ENCODE results near the gene PITX2. TPM values are rescaled to one million over a fixed set of nuclear protein-coding genes. Genes with fewer than 3 reads are reported as not detected.

Gene PITX2
- total RNA-seq, 1 experiment from 2014 or later, result 2.7 TPM

DNA sequence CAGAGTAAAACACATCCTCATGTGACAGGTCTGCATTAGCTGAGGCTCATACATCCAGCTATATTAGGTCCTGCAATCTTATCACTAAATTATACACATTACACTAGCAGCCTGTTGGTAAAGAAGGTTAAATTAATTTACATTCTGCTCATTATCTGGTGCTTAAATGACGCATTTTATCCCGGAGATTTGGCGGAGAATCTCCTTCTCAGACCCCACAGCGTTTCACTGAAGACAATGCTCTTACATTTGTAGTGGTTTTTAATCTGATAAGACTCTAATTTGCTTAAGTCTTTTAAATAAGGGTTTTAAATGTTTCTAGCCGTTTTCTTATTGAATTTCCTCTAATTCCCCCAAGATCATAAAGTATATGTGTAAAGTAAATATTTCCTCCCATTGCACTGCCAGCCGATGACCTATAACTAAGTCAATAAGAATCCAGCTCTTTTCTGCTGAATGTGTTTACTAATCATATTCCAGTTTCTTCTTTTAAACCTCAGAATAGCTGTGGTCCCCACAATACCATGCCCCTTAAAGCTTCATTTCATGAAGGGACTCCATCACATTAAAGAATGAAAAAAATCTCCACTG, 2.1 kb upstream of the PITX2 start:
- no peak for DNase-seq (ENCODE audit: low read depth)

GRCh38 chr4:110624398-110624780, 1.5 kb upstream of the PITX2 start:
- no peak for DNase-seq (ENCODE audit: low read depth)

DNA sequence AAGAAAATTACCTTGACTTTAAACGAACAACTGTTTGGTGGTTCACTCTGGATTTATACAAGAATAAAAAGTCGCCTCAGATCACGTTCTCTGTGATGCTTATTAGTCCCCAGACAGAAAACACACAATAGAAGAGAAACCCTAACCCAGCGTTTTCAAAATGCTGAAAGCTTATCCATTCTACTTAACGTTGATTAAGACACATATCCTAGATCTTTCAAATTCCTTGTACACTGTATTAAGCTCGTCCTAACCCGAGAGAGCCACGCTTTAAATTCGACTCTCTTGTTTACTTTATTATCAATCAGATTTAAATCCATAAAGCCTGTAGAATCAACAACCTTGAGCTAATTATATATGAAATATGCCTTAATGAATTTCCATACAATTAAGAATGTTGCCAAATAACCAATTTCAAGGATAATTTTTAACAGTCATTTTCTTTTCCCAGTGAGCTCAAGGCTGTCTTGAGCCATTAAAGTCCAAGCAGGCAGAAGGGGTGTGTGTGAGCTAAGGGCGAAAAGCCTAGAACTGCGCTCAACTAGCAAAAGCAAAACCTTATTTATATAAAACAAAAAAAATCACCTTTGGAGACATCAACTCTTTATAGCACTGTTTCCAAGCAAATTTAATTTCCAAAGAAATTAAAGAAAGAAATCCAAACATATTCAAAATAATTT, 981 bp upstream of the PITX2 start:
- no peak for DNase-seq (ENCODE audit: low read depth)

DNA sequence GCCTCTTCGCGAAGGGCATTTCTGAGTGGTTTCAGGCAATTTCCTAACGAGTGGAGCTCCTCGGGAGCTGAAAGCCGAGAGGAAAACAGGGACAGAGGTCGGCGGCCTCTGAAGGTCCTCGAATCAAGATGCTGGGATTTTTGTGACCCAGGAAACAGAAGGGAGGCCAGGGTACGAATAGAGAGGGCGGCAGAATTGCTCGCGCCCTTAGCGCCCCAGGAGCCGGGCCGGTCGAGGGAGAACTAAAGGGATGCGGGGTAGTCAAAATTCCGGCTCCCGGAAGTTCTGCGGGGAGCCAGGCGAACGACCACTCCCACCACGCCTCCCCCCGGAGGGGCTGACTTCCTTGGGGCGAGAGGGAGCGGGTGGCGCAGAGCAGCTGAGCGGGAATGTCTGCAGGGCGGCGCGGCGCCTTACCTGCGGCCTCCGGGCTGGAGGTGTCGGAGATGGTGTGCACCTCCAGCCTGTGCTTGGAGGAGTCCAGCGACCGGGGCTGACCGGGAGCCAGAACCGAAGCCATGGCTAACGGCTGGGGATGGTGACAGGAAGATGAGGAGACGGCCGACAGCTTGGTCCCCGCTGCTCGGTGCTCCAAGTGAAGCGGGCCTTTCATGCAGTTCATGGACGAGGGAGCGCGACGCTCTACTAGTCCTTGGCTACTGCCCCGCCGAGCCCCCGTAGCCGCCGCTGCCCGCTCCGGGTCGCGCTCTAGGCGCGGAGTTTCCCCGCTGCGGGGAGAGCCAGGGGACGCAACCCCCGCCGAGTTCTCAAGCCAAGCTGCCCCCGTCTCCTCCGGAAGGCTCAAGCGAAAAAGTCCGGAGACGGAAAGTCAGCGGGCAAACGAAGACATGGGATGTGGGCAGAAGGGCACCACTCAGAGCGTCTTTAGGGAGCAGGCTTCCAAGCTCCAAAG, 782 bp downstream of the PITX2 start:
- DNase-seq (ENCODE audit: low read depth), result no peak

- DNase-seq (ENCODE audit: low read depth), result no peak
Measured at GRCh38 chr4:110621328-110621812, 1.5 kb downstream of the PITX2 start.

DNA sequence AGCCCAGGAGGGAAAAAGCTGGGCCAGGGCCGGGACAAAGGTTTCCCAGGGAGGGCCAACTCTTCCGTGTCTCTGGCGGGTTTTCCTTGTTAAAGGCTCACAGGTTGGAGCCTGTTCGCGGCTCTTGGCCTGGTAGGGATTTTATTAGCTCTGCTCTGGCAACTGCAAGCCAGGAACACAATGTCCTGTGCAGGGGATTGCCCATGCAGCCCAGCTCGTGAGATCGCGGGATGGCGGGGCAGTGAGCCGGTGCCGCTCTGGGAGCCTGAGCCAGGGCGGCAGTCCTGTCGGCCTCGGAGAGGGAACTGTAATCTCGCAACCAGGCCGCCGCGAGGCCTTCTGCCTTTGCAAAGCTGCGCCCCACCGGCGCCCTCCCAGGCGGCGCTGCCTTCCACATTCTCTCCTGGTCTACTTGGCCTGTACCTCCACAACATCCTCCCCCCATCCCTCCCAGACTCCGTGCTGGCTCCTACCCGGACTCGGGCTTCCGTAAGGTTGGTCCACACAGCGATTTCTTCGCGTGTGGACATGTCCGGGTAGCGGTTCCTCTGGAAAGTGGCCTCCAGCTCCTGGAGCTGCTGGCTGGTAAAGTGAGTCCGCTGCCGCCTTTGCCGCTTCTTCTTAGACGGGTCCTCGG, 2.1 kb downstream of the PITX2 start:
- DNase-seq (ENCODE audit: low read depth), result no peak

GRCh38 chr4:110620322-110620690, 2.6 kb downstream of the PITX2 start:
- no peak for DNase-seq (ENCODE audit: low read depth)

DNA sequence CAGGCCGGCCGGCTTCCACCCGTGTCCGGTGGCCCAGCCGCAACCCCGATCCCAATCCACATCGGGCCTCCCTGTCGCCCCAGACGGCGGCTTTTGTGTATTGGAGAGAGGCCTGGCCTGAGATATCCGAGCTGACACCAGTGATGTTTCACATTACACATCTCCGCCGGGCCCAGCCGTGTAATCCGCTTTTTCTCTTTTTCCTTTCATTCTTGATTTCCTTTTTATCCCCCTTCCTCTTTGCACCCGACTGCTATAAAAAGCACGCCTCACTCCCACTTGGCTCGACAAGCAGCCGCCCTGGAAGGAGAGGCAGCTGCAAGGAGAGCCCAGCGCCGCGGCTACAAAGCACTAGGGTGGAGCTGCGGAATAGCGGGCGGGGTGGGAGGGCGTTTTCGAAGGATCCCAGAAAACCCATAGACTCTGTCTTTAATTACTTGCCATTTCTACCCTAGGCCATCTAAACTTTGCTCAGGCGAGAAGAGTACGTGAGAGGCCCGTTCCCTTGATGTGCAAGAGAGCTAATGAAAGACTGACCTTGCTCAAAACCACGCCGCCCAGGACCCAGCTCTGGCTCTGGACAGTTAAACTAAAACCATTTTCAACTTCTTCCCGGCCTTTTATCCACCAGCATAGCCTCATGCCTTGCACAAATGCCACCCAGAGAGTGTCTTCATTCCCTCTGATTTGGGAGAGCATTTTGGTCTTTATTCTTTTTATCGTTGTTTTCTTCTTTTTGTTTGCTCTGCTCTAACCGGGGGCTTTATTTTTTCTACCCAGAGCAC, 3.2 kb downstream of the PITX2 start:
- no peak for DNase-seq (ENCODE audit: low read depth)

DNA sequence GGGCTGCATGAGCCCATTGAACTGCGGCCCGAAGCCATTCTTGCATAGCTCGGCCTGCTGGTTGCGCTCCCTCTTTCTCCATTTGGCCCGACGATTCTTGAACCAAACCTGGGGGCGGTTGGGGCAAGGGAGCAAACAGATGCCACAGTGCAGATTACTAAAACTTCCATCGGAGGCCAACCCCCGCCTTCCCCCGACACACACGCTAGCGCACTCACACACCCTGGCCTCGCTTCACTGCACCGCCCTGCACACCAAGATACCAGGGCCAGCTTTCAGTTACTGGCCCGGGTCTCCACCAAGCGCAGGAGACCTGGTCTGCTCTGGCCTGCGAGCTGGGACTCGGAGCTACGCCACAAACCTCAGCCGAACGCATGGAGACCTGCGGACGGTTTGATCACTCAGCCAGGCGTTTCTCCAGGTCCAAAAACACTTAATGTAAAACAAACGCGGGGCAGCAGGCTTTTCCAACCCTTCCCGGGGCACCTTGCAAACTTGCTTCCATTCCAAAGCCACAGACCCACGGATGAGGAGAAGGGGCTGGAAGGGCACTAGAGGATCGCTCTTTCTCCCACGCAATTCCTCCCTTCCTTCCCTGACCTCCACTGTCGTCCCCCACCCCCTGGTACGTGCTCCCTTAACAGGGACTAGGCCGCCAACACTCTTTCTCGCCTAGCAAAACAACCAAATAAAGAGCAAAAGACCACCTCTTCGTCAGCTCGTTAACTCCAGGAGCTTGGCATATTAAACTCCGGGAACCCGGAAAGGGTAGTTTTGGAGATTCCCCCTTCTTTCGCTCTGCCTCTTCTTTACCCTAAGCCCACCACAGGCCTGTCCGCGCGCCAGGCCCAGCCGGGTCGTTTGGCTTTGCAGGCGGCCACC, 4.1 kb downstream of the PITX2 start:
- no peak for DNase-seq (ENCODE audit: low read depth)

DNA sequence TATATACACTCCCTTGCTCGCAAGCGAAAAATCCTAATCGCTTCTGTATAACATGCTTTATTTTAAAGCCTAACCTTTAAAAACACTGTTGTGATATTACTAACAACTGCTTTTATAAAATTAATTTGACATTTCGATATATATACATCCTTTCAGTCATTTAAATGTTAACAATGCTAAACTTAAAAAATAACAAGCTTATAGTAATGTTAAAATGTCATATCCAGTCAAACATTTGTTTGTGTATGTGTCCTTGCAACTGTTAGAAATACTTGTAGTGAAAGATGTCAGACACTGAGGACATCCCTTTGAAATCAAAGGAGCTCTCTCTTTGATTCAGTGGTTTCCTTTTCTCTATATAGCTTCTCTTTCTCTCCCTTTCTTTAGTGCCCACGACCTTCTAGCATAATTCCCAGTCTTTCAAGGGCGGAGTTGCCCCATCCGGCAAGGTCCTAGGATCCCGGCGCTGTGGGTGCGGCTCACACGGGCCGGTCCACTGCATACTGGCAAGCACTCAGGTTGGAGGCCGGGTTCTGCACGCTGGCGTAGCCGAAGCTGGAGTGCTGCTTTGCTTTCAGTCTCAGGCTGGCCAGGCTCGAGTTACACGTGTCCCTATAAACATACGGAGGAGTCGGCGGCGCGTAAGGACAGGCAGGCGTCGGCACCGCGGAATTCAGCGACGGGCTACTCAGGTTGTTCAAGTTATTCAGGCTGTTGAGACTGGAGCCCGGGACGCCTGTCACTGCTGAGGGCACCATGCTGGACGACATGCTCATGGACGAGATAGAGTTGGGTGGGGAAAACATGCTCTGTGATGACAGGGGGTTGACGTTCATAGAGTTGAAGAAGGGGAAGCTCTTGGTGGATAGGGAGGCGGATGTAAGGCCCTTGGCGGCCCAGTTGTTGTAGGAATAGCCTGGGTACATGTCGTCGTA, 5.0 kb downstream of the PITX2 start:
- DNase-seq (ENCODE audit: low read depth), result no peak

GRCh38 chr4:110617075-110617640, 5.7 kb downstream of the PITX2 start:
- DNase-seq (ENCODE audit: low read depth), result no peak

DNA sequence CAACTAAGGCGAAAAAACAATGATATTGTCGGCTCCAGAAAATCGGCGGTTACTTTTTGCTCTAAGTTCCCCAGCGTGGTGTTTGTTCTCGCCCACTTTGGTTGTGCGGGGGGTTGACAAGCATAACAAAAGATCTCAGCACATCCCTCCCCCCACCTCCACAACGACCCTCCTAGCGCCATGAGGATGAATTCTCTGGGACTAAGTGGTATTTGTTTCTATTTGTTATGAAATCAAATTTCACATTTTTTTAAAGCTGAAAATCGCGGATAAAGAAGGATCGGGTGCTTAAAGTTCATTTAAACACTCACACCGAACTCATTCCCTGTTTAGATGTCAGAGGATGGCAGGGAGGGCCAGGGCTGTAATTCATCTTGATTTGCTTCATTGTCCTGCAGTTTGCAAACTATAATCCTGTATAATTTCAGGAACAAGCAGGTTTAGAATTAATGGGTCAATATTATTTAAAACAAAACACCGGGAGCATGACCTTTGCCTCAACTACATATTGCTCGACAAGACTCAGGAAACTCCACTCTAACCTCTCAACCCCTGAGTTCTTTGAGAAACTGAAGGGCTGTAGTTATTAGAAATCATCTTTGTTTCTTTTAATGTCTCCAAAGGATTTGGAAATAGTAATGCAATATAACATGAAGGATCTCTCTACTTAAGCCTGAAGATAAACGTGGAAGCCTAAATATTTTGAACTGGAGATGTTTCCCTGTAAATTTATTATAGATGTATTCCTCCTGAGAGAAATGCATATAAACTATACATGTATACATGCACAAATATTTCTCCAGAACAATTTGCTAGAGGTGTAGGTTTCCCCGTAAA, 6.4 kb downstream of the PITX2 start:
- no peak for DNase-seq (ENCODE audit: low read depth)

- DNase-seq (ENCODE audit: low read depth), result no peak
Measured at GRCh38 chr4:110615353-110616237, 7.3 kb downstream of the PITX2 start.

DNA sequence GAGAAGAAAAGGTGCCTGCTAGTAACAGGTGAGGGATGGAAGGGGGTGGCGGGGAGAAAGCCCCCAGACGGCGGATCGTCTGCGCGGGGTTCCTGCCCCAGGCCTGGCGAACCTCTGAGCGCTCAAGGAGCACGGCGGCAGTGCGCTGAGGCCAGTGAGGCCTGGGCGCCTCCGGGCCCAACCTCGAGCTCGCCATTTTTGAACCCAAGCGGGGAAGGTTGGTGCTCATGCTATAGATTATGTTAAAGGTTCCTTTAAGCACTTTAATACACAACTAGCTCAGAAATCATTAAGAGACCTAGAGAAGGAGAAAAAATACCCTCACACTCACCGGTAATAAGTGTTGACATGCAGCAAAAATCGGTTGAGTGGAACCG, 7.9 kb downstream of the PITX2 start:
- DNase-seq (ENCODE audit: low read depth), result no peak

DNA sequence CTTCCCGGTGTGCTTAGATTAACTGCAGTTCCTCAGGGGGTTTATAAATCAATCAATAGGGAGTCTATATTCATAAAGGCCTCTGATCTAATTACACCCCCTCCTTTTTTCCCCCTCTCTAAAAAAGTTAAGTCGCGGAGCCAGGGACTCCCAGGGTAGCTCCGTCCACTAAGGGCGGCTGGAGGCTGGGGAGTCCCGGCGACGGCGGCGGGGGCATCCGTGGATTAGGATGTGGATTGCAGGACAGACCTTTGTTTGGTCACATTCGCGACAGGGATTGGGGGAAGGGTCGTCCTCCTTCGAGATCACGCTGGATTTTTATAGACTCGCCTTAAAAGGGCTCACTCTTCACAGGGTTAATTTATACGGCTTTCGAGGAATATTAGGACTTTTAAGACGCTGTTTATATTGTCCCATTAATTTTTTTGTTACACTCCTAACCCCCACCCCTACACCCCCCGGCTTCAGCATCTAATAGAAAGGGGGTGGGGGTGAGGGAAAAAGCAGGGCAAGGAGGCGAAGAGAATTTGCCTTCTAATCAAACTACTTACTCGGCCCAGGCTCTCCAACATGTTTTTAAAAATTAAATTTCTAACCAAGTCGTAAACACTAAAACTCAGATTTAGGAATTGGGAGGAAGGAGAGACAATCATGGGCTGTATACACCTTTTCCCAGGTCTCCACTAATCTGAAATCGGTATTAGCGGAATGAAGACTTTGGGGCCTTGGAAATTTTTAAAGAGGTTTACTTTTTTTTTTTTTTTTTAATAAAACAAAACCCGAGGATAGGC, 8.5 kb downstream of the PITX2 start:
- no peak for DNase-seq (ENCODE audit: low read depth)

GRCh38 chr4:110613745-110614144, 9.1 kb downstream of the PITX2 start:
- DNase-seq (ENCODE audit: low read depth), result no peak
